ENCODE measurements around the gene SCYGR7.

Gene SCYGR7

GRCh38 chr2:227759411-227760118 lies 31.4 kb downstream of the SCYGR7 start:
- DNase-seq = no peak

GRCh38 chr2:227761740-227762476 lies 33.8 kb downstream of the SCYGR7 start:
- no peak for DNase-seq

- no peak for DNase-seq
Measured at GRCh38 chr2:227765788-227766372, 37.7 kb downstream of the SCYGR7 start.

GRCh38 chr2:227766373-227766883 lies 38.3 kb downstream of the SCYGR7 start:
- DNase-seq = peak; percentile 35

GRCh38 chr2:227767830-227768229 lies 39.7 kb downstream of the SCYGR7 start:
- no peak for DNase-seq

GRCh38 chr2:227772197-227772661 lies 44.1 kb downstream of the SCYGR7 start:
- DNase-seq = no peak

- DNase-seq = no peak
Measured at GRCh38 chr2:227772932-227773331, 44.8 kb downstream of the SCYGR7 start.

- no peak for DNase-seq
Measured at GRCh38 chr2:227774011-227774624, 46.0 kb downstream of the SCYGR7 start.

- DNase-seq = no peak
Measured at GRCh38 chr2:227774895-227775842, 47.0 kb downstream of the SCYGR7 start.
